ENCODE measurements around the gene CARHSP1.

DNA sequence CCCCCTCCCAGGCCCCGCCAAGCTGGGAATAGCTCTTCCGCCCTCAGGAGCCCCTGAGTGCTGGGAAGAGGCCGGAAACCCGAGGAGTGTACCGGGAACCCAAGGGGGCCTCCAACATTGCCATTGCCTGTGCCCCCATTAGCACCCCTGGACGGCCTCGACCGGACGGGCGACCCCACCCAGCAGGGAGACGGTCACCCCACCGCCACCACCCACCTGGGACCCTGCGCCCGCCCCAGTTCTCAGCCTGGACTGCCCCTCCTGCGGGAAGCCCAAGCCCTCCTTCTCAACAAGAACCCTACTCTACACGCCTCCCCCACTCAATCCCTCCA is 2.0 kb downstream of the CARHSP1 start:
- no peak for TF ChIP-seq POLR2A (IDR thresholded peaks at IDR 0.05)
- no peak for TF ChIP-seq CTCF (IDR thresholded peaks at IDR 0.05)
